Caco-2 (cell line): ENCODE data around the gene COL26A1. TPM values are rescaled to one million over a fixed set of nuclear protein-coding genes. Genes with fewer than 3 reads are reported as not detected.

Experiments
- BruUV-seq: library from RNA; stranded (reverse); fragments of 400-500 nt; replicated peaks from 2 replicates; lab custom pipeline; 2021; lab: Mats Ljungman, UMichigan
- CTCF ChIA-PET: fragments of 300-600 bp; sonication (Branson Sonifier 250); formaldehyde crosslinking; loops from one replicate; lab custom pipeline; 2022; ENCODE audit warnings: antibody characterized with exemption; lab: Charles Lee
- POLR2A ChIA-PET: fragments of 300-600 bp; sonication (Branson Sonifier 250); formaldehyde crosslinking; loops from one replicate; lab custom pipeline; 2022; ENCODE audit warnings: antibody characterized with exemption; lab: Charles Lee
- DNase-seq, 2 experiments: peaks; one replicate each; pipeline versions ENCODE4 v3.0.0 to v3.0.0-alpha.2; 2020 to 2022
- H3K27me3 ChIP-seq: replicated peaks from 2 replicates; pipeline ENCODE4 v1.6.0; 2011; ENCODE audit warnings: low read length; ENCODE audit not compliant: control insufficient read depth, insufficient read depth
- H3K36me3 ChIP-seq: 2 replicates; pipeline ENCODE4 v1.5.1; 2011; ENCODE audit warnings: low read length; ENCODE audit not compliant: control insufficient read depth, insufficient read depth
- H3K4me1 ChIP-seq: fragments of 250-450 bp; sonication (Bioruptor Pico); 2 replicates; pipeline ENCODE4 v1.5.1; 2020; ENCODE audit warnings: mild to moderate bottlenecking
- H3K4me3 ChIP-seq: 2 replicates; pipeline ENCODE4 v1.5.1; 2011; ENCODE audit warnings: low read depth, mild to moderate bottlenecking, control low read depth, low read length
- H3K9me3 ChIP-seq: fragments of 250-450 bp; sonication (Bioruptor Pico); 2 replicates; pipeline ENCODE4 v1.5.1; 2020; ENCODE audit warnings: mild to moderate bottlenecking, moderate library complexity
- H3K27ac Mint-ChIP-seq: one replicate; pipeline ENCODE4 v1.8.0; 2022; ENCODE audit warnings: mixed read lengths; ENCODE audit not compliant: unreplicated experiment
- H3K27me3 Mint-ChIP-seq: one replicate; pipeline ENCODE4 v1.8.0; 2022; ENCODE audit warnings: mixed read lengths; ENCODE audit not compliant: insufficient read depth, unreplicated experiment
- H3K36me3 Mint-ChIP-seq: one replicate; pipeline ENCODE4 v1.8.0; 2022; ENCODE audit warnings: mild to moderate bottlenecking, mixed read lengths; ENCODE audit not compliant: insufficient read depth, unreplicated experiment
- H3K4me1 Mint-ChIP-seq: one replicate; pipeline ENCODE4 v1.8.0; 2022; ENCODE audit warnings: low read depth, mixed read lengths; ENCODE audit not compliant: unreplicated experiment
- H3K4me3 Mint-ChIP-seq: one replicate; pipeline ENCODE4 v1.8.0; 2022; ENCODE audit warnings: mild to moderate bottlenecking, moderate library complexity, mixed read lengths; ENCODE audit not compliant: unreplicated experiment
- H3K9me3 Mint-ChIP-seq: one replicate; pipeline ENCODE4 v1.8.0; 2022; ENCODE audit warnings: mixed read lengths; ENCODE audit not compliant: unreplicated experiment
- CTCF ChIP-seq, 2 experiments: fragments of 200-600 bp in 1 of 2; IDR thresholded peaks; 1 replicate in 1 of 2; 2 replicates in 1 of 2; pipeline versions ENCODE4 v1.5.1 to v1.8.0; 2011 to 2022; ENCODE audit warnings: antibody characterized with exemption in 1 of 2, control low read depth in 1 of 2, inconsistent platforms in 1 of 2, low read depth in 1 of 2, low read length in 1 of 2, mild to moderate bottlenecking in 1 of 2, moderate library complexity in 1 of 2; ENCODE audit not compliant: insufficient read depth in 1 of 2, severe bottlenecking in 1 of 2, unreplicated experiment in 1 of 2
- intact Hi-C: fragments of 100-400 bp; cut with micrococcal nuclease; formaldehyde crosslinking; loops from one replicate; pipeline ENCODE4 v1.10.0; 2022; ENCODE audit not compliant: unreplicated experiment
- total RNA-seq: library from RNA; stranded (reverse); gene quantifications from 2 replicates; pipeline ENCODE4 v1.2.3, GENCODE V29; 2022

Gene COL26A1
- total RNA-seq, 1 experiment from 2014 or later: 23.3 TPM

GRCh38 chr7:101436857-101437576, 74.3 kb downstream of the COL26A1 start:
- Histone ChIP-seq H3K4me3 (no peak overlapping the region), H3K4me1 (peaks cover 11% of the 10 kb centered on the region), H3K36me3 (no peaks in the 10 kb centered on the region), H3K9me3 (no peaks in the 10 kb centered on the region), H3K27me3 (no peaks in the 10 kb centered on the region)
- POLR2A ChIA-PET: interaction anchor here (0.5 kb wide), 1 partner anchor 15 kb away, joined by 3 read pairs; no protein-coding TSS in a partner anchor
- CTCF ChIA-PET: no interaction called here
- peak; percentile 69 to 80 for DNase-seq
- Mint-ChIP-seq H3K27me3 (no peaks in the 10 kb centered on the region), H3K9me3 (no peaks in the 10 kb centered on the region), H3K4me1 (peaks cover 7% of the 10 kb centered on the region), H3K4me3 (peak overlapping the region; percentile 28), H3K27ac (peak overlapping the region; percentile 21), H3K36me3 (peaks cover 6% of the 10 kb centered on the region)
- TF ChIP-seq CTCF (IDR thresholded peaks at IDR 0.05; ENCODE audit: insufficient read depth in 1 of 2, low read depth in 1 of 2, low read length in 1 of 2, severe bottlenecking in 1 of 2, unreplicated experiment in 1 of 2): no peak
- no TSS peak for BruUV-seq
- intact Hi-C loops: loop anchor here (5.0 kb wide), 1 partner anchor 45 kb away; no protein-coding TSS in a partner anchor

- DNase-seq: no peak
Observed at GRCh38 chr7:101441890-101442289, 79.2 kb downstream of the COL26A1 start.

More at GRCh38 chr7:101441890-101442289, 79.2 kb downstream of the COL26A1 start:
- no TSS peak for BruUV-seq
- Mint-ChIP-seq H3K9me3 (no peaks in the 10 kb centered on the region), H3K27me3 (no peaks in the 10 kb centered on the region), H3K4me3 (no peak overlapping the region), H3K36me3 (peaks cover 6% of the 10 kb centered on the region), H3K27ac (peak overlapping the region; percentile 78), H3K4me1 (peaks cover 13% of the 10 kb centered on the region)
- Histone ChIP-seq H3K27me3 (no peaks in the 10 kb centered on the region), H3K4me3 (no peak overlapping the region), H3K4me1 (peaks cover 24% of the 10 kb centered on the region), H3K9me3 (no peaks in the 10 kb centered on the region), H3K36me3 (no peaks in the 10 kb centered on the region)
- ChIA-PET CTCF (no interaction called here), POLR2A (no interaction called here)
- intact Hi-C loops: loop anchor here (2.0 kb wide), 2 partner anchors 65 to 77 kb away; no protein-coding TSS in a partner anchor
- no peak for TF ChIP-seq CTCF (IDR thresholded peaks at IDR 0.05; ENCODE audit: insufficient read depth in 1 of 2, low read depth in 1 of 2, low read length in 1 of 2, severe bottlenecking in 1 of 2, unreplicated experiment in 1 of 2)
